T1000 (cell line): ENCODE results near the gene USP48.
A peak's percentile ranks its signal among the peaks of the same experiment; 100 is the strongest.
"Not testable (repeated sequence)": the region's sequence is repeated elsewhere in the genome, so short reads cannot be mapped to it uniquely, and the experiment has no call there.

Experiments
- DNase-seq: peaks from one replicate; lab custom pipeline; 2025; ENCODE audit warnings: mixed read lengths; lab: John Stamatoyannopoulos, UW

Gene USP48

DNA sequence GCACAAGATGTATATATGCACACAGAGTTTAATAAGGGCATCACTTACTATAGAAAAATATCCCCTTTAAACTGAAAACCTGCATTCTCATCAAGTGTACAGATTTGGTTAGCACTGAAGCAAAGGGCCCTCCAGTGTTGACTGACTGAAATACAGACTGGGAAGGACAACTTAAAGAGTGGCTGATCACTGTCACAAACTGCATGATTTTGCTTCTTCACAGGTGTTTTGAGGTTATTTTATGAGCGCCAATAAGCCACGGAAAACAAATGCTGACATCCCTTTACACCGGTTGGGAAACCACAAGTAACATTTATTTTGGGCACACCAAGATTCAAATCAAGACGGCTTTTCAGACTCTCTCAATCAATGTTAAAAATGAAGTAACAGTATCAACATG, 82.9 kb downstream of the USP48 start:
- no peak for DNase-seq

DNA sequence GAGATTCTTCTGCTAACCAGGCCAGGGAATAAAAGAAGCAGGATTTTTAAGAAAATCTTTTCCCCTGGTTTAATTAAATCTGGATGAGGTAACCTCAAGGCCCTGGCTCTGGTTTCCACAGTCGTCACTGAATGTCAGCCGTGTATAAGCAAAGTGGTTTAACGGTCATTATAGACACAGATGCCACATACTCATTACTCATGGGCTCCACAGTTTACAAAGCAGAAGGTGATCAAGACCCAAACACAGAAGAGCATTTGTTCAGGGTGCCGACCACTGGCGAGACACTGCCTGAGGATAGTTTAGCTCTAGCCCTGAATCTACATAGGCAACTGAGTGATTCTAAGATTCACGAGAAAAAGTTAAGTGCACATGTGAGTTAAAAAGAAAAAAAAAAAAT, 86.0 kb downstream of the USP48 start:
- no peak for DNase-seq

DNA sequence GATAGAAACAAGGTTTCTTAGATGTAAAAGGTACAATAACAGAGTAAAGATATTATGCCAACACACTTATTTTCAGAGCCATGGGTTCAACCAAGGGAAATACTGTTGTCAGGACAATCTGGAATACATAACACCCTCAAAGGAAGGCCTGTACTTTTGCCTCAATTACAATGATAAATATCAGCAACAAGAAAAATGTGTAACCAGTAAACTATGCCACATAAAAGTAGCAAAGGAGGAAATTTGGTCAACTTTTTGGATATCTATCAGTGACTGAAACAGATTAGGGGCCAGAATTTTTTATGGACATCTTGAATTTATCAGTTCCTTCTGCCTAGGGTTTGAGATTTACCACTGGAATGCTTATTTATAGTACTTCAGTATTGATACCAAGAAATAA, 89.2 kb downstream of the USP48 start:
- no peak for DNase-seq

DNA sequence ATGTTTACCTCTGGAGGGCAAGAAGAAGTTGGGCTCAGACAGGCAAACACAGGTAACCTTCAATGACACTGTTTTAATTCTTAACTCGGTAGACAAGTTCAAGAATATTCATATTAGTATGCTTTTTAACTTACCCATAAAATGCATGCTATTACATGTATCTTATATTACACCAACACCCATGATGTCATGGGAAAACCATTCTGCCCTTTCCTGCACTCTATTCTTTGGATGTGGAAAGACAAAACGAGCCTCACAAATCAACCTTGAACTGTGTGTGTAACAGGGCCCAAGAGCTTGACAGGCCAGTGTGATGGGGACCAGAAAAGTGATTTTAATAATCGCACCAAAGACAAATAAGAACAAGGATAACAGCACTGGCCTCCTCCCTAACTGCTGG, 91.2 kb downstream of the USP48 start:
- DNase-seq = no peak

DNA sequence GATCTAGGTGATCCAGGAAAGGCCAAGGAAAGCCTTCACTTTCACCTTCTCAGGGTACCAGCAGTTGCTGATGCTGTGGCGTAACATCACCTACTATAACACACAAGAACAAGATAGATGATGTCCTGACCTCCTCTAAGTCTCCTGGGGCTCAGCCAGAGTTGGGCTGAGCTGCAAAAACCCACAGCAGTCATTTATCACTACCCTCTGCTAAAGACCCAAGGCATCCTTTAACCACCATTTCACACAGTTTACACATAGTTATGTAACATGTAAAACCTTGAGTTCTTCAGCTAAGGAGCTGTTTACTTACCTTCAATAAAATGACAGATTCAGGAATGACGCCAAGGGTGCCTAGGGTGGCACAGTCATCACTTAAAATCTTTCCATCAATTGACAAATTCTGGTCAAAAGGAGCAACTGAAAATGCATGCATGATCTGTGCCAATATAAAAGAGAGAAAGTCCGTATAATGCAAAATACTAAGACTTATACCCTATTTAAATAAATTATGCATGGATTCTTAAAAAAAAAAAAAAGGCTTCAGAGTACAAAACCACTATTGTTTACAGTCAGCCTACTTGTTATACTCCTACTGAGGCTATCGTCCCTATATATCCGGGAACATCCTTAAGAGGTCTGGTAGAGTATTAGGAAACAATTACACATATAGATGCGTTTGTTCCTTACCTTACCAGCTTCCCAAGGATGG, 93.1 kb downstream of the USP48 start:
- no peak for DNase-seq

DNA sequence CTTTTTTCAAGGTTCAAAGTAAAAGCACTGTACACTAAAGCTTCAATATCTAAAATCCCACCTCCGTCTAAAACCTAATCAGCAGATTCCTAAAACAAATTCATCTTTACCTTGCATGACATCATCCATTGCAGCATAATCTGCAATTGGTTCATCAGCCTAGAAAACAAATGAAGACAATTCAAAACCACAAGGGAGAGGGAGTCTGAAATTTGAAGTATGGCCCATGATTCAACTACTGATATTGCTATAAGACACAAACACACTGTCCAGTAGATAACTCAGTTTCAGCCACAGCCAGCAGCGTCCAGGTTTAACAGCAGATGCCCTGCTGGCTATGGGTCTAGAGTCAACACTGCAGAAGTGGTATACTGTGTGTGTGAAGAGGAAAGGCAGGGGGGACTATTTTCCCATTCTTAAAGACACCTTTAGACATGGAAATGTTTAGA, 95.8 kb downstream of the USP48 start:
- DNase-seq = no peak

DNA sequence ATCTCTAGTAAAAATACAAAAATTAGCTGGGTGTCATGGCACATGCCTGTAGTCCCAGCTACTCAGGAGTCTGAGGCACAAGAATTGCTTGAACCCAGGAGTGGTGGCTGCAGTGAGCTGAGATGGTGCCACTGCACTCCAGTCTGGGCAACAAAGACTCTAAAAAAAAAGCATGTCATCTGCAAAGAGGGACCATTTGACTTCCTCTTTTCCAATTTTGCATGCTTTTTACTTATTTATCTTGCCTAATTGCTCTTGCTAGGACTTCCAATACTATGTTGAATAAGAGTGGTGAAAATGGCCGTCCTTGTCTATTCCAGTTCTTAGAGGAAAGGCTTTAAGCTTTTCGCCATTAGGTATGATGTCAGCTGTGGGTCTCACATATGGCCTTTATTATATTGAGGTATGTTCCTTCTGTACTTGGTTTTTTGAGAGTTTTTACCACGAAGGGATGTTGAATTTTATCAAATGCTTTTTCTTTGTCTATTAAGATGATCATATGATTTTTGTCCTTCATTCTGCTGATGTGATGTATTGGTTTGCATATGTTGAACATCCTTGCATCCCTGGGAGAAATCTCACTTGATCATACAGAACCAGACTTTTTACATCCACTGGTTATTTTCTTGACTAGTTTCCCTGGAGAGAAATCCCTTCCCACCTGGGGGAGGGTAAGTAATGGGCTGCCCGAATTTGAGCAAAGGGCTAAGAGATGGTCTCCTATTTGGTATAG, 96.8 kb downstream of the USP48 start:
- DNase-seq = no peak

DNA sequence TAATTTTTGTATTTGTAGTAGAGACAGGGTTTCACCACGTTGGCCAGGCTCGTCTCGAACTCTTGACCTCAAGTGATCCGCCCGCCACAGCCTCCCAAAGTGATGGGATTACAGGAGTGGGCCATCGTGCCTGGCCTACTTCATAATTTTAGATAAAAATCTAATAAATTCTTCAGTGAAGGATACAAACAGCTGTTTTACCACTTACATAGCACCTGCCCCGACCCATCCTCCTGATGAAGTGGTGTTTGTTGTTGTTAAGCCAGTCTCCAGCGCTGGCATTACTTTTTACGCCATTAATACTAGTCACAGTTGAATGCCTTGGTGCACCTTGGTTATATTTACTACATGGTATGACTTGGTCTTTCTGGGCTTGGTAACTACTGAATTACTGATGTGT, 101.5 kb downstream of the USP48 start:
- no peak for DNase-seq

DNA sequence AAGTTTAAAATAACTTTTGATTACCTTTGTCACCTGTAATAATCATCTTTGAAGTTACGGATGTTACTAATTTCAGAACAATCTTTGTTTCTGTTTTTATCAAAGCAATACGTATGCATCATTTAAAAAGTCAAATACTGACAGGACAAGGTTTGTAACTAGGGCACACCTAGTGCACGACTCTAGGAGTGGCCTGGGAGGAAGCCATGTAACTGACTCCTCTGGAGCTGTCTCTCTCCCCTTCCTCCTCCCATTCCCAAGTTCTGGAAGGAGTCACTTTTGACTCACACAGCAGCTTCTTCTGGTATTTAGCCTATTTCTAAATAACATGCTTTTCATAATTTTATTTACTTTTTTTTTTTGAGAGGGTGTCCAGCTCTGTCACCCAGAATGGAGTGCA, 102.0 kb downstream of the USP48 start:
- DNase-seq = no peak

DNA sequence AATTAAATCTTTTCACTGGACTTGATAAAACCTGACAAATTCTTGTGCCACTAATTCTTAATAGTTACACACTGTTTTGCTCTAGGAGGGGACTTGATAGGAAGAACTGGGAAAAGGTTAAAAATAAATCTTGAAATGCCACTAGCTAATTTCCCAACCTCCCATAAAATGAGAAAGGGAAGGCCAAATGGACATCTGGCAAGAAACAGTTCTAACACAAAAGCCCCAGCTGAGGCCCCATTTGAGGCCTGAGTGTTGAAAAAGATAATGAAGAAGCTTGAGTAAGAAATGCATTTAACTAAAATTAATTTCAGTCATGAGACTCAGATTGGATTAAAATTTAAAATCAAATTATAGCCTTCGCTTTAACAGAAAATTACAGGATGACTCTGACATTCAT, 102.6 kb downstream of the USP48 start:
- DNase-seq = no peak

DNA sequence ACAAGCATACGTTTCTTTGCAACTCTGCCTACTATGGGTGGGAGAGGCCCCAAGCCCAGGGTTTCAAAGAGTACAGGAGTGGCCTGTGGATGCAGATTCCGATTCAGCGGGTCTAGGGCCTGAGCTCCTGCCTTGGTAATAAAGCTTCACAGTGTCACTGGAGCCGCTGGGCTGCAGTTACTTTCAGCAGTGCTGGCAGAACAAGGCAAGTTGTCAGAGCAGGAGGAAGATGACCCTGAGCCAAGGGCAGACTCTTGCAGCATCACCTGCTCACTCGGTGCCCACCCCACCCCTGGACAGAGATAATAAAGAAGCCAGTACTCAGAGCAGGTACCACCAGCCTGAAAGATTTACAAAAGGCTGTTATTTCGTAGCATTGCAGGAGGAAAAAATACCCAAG, 105.8 kb downstream of the USP48 start:
- no peak for DNase-seq

DNA sequence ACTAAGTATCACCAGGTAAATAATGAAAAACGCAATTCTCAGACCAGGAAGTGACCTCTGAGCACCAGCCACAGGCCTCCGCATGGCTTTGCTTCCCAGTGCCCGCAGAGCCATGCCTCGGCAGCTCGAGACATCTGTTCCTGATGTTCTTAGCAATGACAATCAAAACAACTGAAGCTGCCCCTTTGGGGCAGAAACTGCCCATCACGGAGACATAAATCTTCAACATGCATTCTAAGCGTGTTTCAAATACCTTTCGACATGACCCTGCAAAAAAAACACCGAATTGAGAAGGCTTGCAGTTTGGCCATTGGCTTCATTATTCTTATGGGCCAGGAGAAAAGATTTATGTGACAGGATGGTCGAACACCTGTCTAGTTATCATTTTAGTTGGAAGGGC, 108.0 kb downstream of the USP48 start:
- DNase-seq = no peak

DNA sequence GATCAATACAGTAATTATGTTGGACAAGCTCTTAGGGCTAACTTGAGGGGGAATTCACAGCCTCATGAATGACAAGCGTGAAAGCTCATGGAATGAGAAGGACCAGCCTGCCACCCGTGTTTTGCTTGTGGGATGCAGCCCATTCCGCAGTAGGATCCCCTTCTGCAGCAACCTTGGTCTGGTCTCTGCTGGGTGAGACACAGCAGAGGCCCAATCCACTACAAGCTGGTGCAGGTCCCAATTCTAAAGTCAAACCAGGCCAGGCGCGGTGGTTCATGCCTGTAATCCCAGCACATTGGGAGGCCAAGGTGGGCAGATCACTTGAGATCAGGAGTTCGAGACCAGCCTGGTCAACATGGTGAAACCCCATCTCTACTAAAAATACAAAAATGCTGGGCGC, 109.1 kb downstream of the USP48 start:
- DNase-seq = not testable (repeated sequence)

DNA sequence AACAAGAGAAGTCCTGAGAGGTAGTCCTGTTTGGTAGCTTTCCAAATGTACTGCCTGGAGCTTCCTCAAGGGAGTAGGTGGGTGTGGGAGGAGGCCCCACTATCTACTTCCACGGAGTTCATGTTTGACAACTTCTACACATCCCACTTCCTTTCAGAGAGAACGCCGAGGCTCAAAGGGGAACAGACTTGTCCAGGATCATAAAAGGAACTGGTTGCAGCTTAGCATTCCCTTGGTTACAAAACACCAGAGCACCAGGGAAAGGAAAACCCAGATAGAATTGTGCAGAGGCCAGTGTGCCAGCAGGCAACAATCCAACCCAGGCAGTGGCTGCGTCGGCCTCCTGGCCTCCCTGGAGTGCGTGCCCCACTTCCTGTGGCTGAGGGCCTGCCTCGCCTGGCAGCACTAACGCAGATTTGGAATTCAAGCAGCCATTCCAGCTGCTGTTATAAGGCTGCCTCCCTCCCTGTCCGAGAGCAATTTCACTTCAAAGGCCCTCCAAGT, 109.6 kb downstream of the USP48 start:
- no peak for DNase-seq

DNA sequence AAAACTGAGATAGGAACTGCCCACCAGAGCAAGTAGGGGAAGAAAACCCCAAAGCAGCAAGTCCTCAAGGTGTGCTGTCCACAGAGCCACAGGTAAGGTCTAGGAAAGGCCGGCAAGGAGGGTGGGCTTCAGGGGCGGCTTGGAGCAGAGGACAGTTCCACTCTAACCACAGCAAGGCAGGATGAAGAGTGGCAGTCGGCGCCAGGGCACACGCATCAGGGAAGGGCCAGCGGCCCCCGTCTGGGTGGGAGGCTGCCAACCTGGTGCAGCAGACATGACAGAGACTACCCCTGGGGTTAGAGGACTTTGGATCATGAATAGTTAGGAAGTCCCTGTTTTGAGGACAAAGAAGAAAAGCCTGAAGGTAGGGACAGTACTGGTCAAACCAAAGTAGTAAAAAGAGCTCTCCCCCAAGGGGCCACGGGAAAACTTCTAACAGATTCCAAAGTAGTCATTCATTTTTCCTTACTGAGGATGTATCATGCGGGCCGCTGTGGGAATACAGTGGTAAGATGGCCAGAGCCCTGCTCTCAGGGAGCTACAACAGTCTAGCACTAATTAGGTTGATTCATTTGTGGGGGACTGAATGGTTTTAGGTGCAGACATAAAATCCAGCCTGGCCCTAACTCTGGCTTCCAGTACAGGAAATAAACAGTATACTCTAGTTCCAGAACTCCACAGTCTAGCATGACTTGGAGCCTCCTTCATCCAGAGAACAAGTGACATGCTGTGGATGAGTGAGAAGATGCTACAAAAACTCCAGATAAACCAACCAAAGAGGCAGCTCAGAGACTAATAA, 110.3 kb downstream of the USP48 start:
- DNase-seq = peak; percentile 29

DNA sequence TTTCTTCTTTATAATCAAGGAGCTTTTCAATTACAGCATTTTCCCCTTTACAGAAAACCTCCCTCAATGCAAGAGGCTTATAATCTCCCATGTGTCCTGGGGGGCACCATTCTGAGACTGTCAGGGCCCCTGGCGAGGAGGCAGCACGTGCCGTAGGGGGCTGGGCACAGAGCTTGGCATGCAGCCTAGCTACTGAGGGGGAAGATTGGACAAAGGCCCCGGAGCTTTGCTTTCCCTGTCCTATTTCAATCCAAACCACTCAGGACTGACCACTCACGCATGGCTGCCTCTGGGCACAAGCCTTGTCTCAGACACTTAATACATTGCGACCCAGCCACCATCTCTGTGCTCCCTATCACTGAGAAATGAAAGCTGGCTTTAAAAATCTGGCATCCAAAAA, 111.0 kb downstream of the USP48 start:
- no peak for DNase-seq

DNA sequence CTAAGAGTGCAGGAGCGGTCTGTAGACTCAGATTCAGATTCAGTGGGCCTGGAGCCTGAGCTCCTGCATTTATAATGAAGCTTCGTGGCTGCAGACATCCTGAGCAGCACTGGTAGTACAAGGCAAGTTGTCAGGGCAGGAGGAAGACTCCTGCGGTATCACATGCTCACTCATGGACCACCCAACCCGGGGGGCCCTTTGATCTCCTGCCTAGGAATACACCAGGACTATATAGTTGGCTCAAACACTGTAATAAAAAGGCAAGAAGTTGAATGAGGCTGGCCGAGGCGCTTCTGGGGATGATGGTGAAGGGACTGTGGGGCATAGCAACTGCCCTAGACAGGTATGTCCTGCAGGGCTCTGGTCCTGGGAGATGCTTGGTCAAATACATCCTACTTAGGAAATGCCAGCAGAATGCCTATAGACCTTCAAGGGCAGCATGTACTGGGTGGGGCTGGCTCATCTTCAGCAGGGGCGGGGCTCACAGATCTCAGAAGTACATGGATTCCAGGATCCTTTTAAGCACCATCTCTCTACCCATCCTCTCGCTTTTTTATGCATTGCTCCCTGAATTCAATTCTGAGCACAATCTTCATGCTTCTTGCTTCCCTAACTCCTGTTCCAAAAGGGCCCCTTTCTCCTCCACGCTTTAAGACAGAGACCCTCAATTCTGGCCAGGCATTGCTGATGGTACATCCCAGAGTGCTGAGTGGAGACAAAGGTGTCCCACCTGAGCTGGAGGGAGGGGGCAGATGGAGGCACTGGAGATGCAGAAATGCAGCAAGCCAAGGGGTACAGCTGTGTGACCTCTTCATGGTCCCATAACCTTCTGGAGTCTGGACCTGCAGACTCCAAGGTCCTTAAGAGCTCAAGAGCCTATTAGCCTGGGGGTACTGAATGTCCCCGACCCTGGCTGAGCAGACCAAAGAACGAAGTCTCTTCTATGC, 111.7 kb downstream of the USP48 start:
- DNase-seq = no peak

DNA sequence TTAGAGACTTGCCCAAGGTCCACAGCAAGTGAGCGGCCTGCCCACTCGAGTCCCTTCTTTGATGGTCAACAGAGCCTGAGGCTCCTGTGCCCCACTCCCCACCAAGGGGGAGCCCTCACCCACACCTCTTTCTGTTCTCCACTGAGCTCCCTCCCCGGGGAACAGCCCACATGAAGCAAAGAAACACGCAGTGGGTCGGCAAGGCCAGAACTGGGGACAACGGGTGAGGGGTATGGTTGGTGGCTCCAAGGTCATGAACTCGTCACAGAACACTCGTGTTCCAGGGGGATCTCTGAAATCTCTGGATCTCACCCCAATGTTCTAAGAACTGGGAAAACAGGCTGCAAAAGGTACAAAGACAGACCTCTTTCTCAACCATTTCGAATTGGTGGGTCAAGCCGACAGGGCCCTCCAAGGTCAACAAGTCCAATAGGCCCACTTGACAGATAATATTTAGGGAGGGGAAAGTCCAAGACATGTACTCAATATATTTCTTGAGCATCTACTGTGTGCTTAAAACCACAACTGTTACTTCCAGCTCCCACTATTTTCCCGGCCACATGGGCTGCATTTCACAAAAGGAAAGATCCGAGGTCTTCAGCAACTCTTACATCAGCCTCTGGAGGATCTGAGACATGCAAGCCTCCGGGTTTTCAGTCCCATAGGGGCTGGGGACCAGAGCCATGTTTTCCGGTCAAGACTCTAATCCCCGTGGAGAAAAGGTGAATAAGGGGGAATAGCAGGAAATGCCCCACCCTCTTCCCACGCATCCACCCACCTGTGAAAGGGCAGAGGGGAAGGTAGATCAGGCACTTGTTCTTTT, 112.7 kb downstream of the USP48 start:
- DNase-seq = no peak

DNA sequence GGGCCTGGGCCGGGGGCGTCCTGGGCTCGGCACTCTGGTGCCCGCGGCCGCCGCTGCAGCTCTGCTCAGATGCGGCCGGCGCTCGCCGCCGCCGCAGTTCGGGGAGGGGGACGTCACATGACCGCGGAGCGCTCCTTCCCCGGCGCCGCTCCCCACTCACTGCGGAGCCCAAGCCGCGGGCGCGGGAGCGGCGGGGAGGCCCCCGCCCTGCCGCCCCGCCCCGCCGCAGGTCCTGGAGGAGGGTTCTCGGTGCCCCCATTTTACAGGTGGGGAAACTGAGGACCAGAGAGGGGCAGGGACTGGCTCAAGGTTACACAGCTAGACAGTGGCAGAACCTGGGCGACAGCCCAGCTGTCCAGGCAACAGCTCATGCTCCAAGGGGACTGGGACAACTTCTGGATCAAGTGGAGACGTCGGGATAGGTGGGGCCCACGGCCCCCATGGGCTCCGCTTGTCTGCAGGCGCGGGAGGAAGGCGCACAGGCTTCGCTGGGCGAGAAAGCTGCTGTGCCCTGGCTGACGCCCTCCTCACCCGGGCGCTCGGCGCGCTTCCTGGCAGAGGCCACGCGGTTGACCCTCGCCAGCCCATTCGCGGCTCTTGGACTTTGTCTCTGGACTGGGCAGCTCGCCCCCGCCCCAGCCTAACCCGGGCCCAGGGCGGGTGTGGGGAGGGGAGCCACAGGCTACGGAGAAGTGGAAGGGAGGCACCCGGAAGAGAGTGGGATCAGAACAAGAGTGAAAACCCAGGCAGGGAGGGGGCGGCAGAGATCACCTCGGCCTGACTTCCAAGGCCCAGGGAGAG, 113.5 kb downstream of the USP48 start, which contains the start of gene RAP1GAP:
Gene RAP1GAP, minus strand, starts transcription at position 100 of the 801 bp plus-strand sequence. CDS start 49,325 bp downstream, outside the sequence.
- DNase-seq = no peak

DNA sequence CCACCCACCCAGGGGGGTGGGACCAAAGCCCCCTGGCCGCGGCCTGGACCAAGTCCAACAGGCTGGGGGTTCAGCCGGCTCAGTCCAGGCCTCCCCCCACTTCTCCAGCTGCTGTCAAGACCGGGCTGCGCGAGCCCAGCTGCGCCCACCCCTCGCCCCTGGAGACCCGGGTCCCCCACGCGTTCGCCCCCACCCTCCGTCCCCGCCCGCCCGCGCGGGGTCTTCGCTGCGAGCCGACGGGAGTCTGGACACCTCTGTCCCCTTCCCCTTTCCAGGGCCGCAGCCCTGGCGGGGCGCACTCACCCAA, 114.0 kb downstream of the USP48 start:
- no peak for DNase-seq
